Measurements from ENCODE around the gene GSK3A. TPM values are rescaled to one million over a fixed set of nuclear protein-coding genes. Genes with fewer than 3 reads are reported as not detected.

Gene GSK3A
- total RNA-seq, 1 donor from 2014 or later, result 39.6 TPM

DNA sequence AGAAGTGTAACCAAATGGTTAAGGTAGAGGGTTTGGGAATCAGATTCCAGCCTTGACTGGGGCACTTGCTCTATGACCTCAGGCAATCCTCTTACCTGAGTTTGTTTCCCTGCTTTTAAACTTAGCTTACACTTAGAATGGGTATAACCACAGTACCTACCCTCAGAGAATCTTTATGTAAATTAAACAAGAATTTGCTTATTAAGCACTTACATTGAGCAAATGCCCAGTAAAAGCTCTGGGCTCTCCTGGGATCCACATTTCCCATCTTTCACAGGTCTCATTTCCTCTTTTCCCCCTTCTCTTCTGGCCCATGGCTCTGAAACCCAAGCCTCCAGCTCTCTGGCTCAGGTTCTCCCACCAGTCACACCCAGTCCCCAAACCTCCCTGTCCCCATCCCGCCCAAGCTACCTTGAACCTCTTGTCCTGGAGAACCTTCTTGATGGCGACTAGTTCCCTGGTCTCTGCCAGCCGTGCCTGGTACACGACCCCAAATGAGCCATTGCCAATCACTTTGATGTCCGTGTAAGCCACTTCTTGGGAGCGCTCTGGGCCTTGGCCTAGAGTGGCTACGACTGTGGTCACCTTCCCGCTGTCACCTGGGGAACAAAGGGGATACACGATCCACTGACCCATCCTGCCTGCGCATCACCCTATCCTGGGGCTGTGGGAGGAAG, 2.7 kb downstream of the GSK3A start:
- intact Hi-C loops (cut with DNase I), result loop anchor here (10.0 kb wide), 1 partner anchor 185 kb away; the partner anchor contains the start of gene LIPE
- no peak for DNase-seq (ENCODE audit: low spot score)

DNA sequence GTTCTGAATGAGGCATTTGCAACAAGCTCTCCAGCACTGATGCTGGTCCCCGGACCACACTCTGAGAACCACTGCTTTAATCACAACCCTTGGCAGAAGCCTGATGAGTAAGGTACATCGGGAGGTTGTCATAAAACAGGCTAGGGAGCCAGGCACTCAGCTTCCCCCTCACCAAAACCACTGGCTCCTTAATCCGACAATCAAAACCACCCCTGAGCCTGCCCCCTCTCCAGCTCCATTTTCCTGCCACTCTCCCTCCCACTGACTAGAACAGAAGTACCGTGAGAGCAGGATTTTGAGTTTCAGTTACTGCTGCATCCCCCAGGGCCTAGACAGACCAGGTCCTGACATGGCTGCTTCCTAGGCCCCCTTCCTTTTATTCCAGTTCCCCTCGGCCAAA, 7.2 kb downstream of the GSK3A start:
- DNase-seq (ENCODE audit: low spot score), result no peak
- intact Hi-C loops (cut with DNase I), result no loop called here

DNA sequence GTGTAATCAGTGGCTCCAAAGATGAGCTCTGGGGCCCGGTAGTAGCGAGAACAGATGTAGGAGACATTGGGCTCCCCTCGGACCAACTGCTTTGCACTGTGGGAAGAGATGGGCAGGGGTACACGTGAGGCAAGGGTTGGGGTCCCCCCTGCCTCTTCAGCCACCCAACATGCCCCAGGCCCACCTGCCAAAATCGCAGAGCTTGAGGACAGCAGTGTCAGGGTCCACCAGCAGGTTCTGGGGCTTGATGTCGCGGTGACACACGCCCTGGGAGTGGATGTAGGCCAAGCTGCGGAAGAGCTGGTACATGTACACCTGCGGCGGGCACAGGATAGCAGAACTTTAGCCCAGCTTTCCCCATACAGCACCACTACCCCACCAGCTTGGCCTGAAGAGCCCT, 8.0 kb downstream of the GSK3A start:
- no peak for DNase-seq (ENCODE audit: low spot score)
- intact Hi-C loops (cut with DNase I), result no loop called here

DNA sequence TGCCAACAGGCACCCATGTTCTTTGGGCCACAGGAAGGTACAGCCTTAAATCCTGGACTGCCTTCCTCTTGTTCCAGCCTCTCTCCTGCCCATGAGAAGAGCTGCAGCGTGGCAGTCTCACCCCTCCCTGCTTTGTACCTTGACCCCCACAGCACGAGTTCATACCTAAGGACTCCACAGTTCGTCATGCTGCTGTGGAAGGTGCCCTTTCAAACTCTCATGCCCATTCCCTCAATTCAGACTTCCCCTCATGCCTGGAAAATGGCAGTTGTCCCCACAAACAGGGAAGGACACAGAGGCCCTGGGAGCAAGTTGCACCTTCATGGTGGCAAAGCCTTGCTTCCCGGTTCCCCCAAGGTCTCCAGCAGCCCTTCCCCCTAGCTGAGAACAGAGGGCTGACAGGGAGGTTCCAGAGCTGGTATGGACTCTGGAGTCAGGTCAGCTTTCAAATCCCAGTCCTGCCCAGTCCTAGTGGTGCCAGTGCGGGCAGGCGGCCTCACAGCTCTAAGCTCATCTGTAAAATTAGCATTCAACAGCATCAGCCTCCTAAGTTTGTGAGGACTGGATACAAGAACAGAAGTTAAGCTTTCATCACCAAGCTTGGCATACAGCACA, 8.6 kb downstream of the GSK3A start:
- intact Hi-C loops (cut with DNase I), result no loop called here
- no peak for DNase-seq (ENCODE audit: low spot score)

DNA sequence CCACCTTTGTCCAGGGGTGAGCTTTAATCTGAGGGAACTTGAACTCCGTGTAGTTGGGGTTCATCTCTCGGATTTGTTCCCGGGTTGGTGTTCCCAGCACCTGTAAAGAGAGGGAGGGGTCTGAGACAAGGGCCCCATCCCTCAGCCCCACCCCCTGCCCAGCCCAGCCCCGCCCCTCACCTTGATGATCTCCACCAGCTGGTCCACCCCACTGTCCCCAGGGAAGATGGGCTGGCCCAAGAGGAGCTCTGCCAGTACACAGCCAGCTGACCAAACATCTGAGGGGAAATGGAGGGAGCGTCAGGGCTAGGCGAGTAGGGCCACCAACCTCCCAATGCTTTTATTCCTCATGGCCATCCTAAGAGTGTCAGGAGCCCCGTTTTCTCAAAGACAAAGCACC, 9.3 kb downstream of the GSK3A start:
- DNase-seq (ENCODE audit: low spot score), result no peak
- intact Hi-C loops (cut with DNase I), result no loop called here

DNA sequence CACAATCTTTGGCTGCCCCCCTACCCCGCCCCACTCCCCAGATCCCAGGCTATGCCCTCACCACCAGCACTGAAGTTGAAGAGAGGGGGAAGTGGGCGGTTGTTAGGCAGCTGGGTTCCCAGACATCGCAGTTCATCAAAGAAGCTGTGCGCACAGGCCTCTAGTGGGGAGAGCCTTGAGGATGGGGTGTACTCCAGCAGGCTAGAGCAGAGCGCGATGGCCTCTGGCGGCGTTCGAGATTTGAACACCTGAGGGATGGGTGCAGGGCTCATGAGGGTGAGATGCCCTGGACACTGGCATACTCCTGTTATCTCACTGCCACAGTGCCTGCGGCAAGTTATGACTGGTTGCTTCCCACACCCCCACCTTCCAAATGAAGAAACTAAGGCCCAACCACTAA, 10.0 kb downstream of the GSK3A start:
- no peak for DNase-seq (ENCODE audit: low spot score)
- intact Hi-C loops (cut with DNase I), result no loop called here

DNA sequence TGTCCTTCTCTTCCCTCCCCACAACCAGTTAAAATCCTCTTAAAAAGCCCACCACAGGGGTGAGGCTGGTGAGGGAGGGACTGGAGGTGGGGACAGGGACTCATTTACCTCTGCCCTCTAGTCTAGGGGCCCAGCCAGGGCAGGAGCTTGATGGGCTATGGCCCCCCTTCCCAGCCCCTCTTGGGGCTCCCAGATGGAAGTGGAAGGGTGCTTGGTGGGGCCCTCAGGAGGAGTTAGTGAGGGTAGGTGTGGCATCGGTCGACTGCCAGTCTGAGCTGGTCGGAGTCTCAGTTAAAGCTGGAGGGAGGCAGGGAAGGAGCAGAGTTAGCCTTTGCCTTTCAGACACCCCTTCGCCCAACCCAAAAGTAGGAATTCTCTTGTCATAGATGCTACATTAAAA, 11.8 kb downstream of the GSK3A start:
- intact Hi-C loops (cut with DNase I), result no loop called here
- no peak for DNase-seq (ENCODE audit: low spot score)

DNA sequence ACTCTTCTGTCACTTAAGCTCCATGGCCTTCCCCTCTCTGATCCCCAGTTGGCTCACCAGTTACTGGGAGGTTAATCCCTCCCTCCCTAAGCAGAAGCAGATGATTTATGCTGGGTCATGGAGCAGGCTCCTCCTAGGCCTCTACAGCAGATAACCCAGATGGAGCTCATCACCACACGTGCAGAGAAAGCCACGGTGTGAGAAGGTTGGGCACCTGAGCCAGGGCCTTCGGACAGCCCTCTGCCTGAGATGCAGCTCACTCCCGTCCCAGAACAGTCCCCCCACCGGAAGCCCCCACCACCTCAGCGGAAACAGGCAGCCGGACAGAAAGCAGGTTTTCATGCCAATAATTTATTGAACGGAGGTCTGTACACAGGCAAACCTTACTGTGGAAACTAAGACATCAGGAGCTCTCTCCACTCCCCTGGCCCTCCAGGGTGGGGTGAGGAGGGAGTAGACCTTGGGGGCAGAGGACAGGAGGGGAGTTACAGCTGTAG, 12.5 kb downstream of the GSK3A start:
- intact Hi-C loops (cut with DNase I), result no loop called here

DNA sequence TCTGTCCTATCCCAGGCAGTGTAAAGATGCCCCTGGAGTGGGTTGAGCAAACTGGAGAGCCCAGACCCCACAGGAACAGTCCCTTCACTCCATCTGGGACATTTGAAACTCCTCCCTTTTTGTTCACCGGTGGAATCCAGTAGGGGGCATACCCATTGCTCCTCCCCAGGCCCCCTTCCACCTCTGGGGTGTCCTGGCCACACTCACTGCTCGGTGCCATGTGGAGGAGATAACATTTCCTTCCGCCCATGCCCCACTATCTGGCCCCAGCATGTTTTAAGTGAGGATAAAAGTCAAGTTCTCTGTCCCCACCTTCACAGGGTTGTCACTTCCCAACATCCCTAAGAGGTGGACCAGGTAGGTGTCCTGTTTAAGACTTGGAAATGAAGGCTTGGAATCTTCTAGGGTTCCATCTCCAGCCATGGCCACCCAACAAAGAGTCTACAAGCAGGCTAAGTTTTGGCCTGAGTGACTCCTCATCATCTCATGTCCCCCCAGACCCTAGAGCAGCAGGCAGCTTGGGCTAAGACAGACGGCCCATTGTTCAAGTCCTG, 13.0 kb downstream of the GSK3A start:
- no peak for DNase-seq (ENCODE audit: low spot score)

More for the DNA sequence above, 12.5 kb downstream of the GSK3A start:
- no peak for DNase-seq (ENCODE audit: low spot score)

DNA sequence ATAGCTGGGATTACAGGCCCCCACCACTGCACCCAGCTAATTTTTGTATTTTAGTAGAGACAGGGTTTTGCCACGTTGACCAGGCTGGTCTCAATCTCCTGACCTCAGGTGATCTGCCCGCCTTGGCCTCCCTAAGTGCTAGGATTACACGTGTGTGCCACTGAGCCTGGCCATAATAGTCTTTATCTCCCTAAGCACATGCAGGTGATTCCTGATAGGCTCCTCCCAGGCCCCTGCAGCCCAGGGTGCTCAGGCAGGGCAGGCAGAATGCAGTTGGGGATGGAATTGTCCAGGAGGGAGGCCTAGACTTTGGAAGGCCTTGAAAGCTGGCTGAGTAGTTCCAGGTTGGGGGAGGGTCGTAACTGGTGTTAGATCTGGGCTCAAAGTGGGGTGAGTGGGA, 13.8 kb downstream of the GSK3A start:
- intact Hi-C loops (cut with DNase I), result no loop called here
- no peak for DNase-seq (ENCODE audit: low spot score)

More for the DNA sequence above, 13.0 kb downstream of the GSK3A start:
- intact Hi-C loops (cut with DNase I), result no loop called here

DNA sequence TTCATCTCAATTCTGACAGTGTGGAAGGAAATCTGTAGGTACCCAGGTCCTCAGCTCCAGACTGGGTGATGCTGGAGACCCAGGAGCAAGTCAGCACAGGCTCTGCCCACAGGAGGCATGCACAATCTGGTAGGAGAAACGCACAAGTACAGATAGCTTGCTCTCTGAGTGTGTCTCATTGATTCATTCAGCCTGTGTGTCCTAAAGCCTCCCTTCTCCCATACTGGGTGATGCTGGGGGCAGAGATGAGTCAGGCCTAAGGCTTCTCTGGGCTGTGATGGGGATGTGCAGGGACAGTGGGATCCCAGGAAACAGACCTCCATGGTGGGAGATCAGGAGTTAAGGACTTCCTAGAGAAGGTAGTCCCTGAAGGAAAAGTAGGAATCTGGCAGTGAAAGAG, 15.5 kb downstream of the GSK3A start:
- intact Hi-C loops (cut with DNase I), result no loop called here
- no peak for DNase-seq (ENCODE audit: low spot score)

DNA sequence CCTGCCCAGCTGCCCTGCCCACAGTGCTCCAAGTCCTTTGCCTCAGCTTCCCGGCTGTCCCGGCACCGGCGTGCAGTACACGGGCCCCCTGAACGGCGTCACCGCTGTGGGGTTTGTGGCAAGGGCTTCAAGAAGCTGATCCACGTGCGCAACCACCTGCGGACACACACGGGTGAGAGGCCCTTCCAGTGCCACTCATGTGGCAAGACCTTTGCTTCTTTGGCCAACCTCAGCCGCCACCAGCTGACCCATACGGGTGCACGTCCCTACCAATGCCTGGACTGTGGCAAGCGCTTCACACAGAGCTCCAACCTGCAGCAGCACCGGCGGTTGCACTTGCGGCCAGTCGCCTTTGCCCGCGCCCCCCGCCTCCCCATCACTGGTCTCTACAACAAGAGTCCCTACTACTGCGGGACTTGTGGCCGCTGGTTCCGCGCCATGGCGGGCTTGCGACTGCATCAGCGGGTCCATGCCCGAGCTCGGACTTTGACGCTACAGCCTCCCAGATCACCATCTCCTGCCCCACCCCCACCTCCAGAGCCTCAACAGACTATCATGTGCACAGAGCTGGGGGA, 16.6 kb downstream of the GSK3A start:
- intact Hi-C loops (cut with DNase I), result no loop called here
- DNase-seq (ENCODE audit: low spot score), result no peak

DNA sequence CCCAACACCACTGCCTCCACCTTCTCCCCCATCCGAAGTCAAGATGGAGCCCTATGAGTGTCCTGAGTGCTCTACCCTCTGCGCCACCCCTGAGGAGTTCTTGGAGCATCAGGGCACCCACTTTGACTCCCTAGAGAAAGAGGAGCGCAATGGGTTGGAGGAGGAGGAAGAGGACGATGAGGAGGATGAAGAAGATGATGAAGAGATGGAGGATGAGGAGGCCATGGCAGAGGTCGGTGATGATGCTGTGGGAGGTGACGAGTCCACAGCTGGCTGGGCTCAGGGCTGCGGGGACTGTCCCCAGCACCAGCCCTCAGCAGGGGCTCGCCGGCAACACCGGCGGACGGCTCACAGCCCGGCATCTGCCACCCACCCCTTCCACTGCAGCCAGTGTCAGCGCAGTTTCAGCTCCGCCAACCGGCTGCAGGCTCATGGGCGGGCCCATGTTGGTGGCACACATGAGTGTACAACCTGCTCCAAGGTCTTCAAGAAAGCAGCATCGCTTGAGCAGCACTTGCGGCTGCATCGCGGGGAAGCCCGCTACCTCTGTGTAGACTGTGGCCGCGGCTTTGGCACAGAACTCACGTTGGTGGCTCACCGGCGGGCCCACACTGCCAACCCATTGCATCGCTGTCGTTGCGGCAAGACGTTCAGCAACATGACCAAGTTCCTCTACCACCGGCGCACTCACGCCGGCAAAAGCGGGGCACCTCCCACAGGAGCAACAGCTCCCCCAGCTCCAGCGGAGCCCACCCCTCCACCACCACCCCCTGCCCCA, 17.3 kb downstream of the GSK3A start:
- intact Hi-C loops (cut with DNase I), result no loop called here
- DNase-seq (ENCODE audit: low spot score), result no peak

DNA sequence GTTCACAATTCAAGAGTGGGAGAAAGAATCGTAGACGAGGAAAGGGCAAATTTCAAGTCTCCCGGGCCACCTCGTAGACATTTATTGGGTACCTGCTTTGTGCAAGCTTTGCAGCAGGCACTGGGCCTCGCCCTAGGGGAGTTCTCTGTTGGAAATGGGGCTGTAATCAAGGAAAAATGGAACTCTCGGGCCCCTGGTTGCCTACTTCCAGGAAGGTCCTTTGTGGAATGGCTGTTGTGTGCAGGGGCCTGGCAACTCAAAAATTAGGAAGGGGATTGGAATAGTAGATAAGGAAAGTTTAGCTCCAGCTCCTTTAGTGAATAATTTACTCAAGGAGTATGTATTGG, 21.7 kb downstream of the GSK3A start:
- intact Hi-C loops (cut with DNase I), result no loop called here
- DNase-seq (ENCODE audit: low spot score), result no peak

DNA sequence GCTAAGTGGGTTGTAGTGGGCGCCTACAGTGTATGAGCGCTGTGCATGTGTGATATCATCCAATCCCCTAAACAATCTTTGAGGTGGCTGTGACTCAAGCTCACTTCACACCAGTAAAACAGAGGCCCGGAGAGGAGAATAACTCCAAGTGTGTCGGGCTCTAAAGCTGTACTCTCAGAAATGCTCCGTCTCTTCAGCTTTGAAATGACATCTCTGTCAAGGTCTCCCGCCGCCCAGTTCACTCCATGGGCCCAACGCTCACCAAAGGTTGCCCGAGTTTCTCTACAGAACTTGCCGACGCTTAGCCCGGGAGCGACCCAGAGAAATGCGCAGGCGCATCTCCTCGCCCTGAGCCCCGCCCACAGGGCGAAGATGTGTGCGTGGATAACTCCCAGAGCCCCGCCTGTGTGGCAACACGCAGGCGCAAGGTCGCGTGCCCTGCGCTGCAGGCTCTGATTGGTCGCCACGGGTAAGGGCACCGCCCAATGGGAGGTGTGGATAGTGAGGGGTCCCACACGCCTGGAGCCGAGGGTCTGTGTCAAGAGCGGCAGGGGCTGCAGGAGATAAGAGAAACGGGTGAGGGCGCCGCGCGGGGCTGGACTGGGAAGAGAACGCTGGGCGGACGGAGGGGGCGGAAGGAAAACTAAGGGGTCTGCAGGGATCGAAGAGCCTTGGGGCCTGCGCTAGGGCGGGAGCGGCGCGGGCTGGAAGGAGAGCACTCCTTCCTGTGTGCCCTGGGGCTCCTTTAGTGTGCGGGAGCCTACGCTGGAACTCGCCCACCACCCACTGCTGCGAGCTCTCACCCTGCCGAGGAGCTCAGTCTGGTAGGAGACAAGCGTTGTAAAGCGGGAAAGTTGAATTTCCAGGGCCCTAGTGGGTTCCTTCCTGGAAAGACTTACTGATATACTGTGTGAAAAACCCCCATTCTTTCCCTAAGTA, 22.3 kb downstream of the GSK3A start, which contains the start of gene ZNF526:
Gene ZNF526 (plus strand): TSS at position 501 of the 939 bp plus-strand sequence. CDS start 4,092 bp downstream, outside the sequence.
- intact Hi-C loops (cut with DNase I), result loop anchor here (2.0 kb wide), 1 partner anchor 23 kb away; the partner anchor contains the start of gene GSK3A
- DNase-seq (ENCODE audit: low spot score), result peak; percentile 99

DNA sequence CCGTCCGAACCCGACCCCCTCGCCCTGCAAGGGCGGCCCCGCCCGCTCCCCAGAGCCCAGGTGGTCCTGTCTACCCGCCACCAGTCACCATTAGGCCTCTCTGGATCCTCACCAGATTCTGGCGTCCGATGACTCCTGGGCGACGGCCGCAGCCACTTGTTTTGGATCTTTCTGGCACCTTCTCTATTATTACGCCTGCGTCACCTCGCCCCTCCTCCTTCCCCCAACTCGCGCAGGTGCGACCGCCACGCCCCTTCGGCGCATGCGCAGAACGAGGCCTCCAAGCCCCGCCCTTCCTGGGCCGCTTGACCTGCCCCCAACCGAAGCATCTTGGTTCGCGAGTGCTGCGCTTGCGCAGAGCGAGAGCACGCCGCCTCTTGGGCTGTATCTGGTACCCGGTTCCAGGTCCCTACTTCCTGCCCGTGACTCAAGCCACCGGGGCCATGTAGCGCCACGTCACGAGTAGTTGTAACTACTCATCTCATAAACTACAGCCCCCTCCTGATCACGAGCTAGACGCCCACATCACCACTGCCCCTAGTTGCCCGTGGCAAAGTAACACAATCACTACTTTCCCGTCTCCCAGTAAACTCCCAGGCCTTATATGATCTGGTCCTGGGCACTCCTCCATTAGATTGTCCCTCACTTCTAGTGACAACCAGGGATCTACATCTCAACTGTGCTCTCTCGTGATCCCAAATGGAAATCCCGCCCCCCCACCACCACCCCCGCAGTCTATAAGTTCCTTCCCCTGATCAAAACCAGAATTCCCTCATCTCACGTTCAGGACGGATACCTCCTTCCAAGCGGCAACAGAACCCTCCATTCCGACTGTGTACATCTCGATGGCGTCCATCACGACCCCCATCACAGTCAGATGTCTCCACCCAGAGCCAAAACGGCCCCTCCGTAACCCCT, 24.6 kb downstream of the GSK3A start, which contains the start of gene DEDD2:
Gene DEDD2 (minus strand): TSS at position 158 of the 918 bp plus-strand sequence. CDS start 670 bp downstream, outside the sequence.
- DNase-seq (ENCODE audit: low spot score), result peak; percentile 100
- intact Hi-C loops (cut with DNase I), result loop anchor here (2.0 kb wide), 1 partner anchor 25 kb away; the partner anchor contains the start of gene GSK3A
